ENCODE measurements around the gene RSBN1. TPM values are rescaled to one million over a fixed set of nuclear protein-coding genes. Genes with fewer than 3 reads are reported as not detected.

The RSBN1 gene
- total and polyA plus RNA-seq, 9 of the 15 experiments (the other 6 are each of a cell fraction or from before 2014, with no cell fraction given) = 4.5 to 24.3 (median 13.0) TPM

GRCh38 chr1:113744114-113744513, 68.2 kb downstream of the RSBN1 start:
- H3K4me3 ChIP-seq = no peak overlapping the region
- FAIRE-seq (no peak), DNase-seq (ENCODE audit: extremely low read depth in 1 of 4, low spot score in 3 of 4) (no peak), ATAC-seq (no peak)
- H3K9me1 ChIP-seq (ENCODE audit: control insufficient read depth, insufficient read depth, low read length) = no peaks in the 10 kb centered on the region
- ChIA-PET POLR2A (no interaction called here), CTCF (ENCODE audit: low intra/inter-chr PET ratio) (no interaction called here)
- H3K27ac ChIP-seq (ENCODE audit: extremely low read depth, low read depth, low read length) = no peak overlapping the region
- H3K36me3 ChIP-seq (ENCODE audit: control insufficient read depth, insufficient read depth, low read length) = peaks cover 36% of the 10 kb centered on the region
- H3K4me2 ChIP-seq (ENCODE audit: insufficient read depth, low read length) = no peak overlapping the region
- 77% methylated on average over 1 of the region's 1 CpG for WGBS (ENCODE audit: insufficient coverage, low coverage, missing lambda C conversion rate)
- H3K4me1 ChIP-seq (replicated peaks in 1 of 2; ENCODE audit: control insufficient read depth in 2 of 2, insufficient read depth in 2 of 2, low read length in 2 of 2) = no peaks in the 10 kb centered on the region
- in situ Hi-C loops (cut with MboI) = no loop called here
- TF ChIP-seq, protein P1, sequence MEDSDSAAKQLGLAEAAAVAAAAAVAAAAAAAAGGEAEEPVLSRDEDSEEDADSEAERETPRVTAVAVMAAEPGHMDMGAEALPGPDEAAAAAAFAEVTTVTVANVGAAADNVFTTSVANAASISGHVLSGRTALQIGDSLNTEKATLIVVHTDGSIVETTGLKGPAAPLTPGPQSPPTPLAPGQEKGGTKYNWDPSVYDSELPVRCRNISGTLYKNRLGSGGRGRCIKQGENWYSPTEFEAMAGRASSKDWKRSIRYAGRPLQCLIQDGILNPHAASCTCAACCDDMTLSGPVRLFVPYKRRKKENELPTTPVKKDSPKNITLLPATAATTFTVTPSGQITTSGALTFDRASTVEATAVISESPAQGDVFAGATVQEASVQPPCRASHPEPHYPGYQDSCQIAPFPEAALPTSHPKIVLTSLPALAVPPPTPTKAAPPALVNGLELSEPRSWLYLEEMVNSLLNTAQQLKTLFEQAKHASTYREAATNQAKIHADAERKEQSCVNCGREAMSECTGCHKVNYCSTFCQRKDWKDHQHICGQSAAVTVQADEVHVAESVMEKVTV (CRISPR knock-in tag; IDR thresholded peaks at IDR 0.05) = no peak
- no peak for TF ChIP-seq NCOA6 (IDR thresholded peaks at IDR 0.05)
- TF ChIP-seq PTTG1 (tag; IDR thresholded peaks at IDR 0.05; ENCODE audit: low read depth) = no peak
- TF ChIP-seq ZNF449 (CRISPR knock-in tag; IDR thresholded peaks at IDR 0.05) = no peak
- no peak for TF ChIP-seq MCM2 (IDR thresholded peaks at IDR 0.05; ENCODE audit: low read depth)
- TF ChIP-seq YY1 (IDR thresholded peaks at IDR 0.05; ENCODE audit: borderline replicate concordance in 1 of 3, control insufficient read depth in 1 of 3, extremely low read depth in 1 of 3, insufficient read depth in 3 of 3, insufficient read length in 1 of 3, insufficient replicate concordance in 2 of 3, low read depth in 1 of 3, low read length in 2 of 3) = no peak
- TF ChIP-seq ZNF407 (IDR thresholded peaks at IDR 0.05; ENCODE audit: low read depth) = no peak
- no peak for TF ChIP-seq SREBF1 (IDR thresholded peaks at IDR 0.05; ENCODE audit: borderline replicate concordance, low read depth, low read length)
- TF ChIP-seq GABPA (tag; conservative IDR thresholded peaks at IDR 0.05; ENCODE audit: low read depth) = no peak
- TF ChIP-seq FOXK2 (conservative IDR thresholded peaks at IDR 0.05 in 1 of 2, IDR thresholded peaks at IDR 0.05 in 1 of 2; ENCODE audit: low read depth in 2 of 2) = no peak
- no peak for TF ChIP-seq HEY1 (CRISPR knock-in tag; IDR thresholded peaks at IDR 0.05; ENCODE audit: borderline replicate concordance)
- intact Hi-C loops (cut with micrococcal nuclease) = no loop called here
- H4K20me1 ChIP-seq (replicated peaks; ENCODE audit: control insufficient read depth, insufficient read depth, low read length) = no peaks in the 10 kb centered on the region
- H3K79me2 ChIP-seq (ENCODE audit: control insufficient read depth, insufficient read depth, low read length) = 0 out of 3 replicates have a peak, but pooled peaks cover 1% of the 10 kb centered on the region
- H3K9ac ChIP-seq (ENCODE audit: insufficient read depth in 1 of 2, low read depth in 2 of 2, low read length in 2 of 2) = no peak overlapping the region
- BruUV-seq (replicated peaks) = no TSS peak
- H3K27me3 ChIP-seq (ENCODE audit: control insufficient read depth in 2 of 2, insufficient read depth in 2 of 2, low read length in 2 of 2) = no peaks in the 10 kb centered on the region
- no peak overlapping the region for H2AFZ ChIP-seq (ENCODE audit: low read depth, low read length)
- H3K9me3 ChIP-seq (replicated peaks; ENCODE audit: control insufficient read depth, insufficient read depth, low read depth, low read length) = no peaks in the 10 kb centered on the region
